CD4-positive, alpha-beta memory T cell (primary cell): ENCODE data around the gene MAML2. TPM values are rescaled to one million over a fixed set of nuclear protein-coding genes. Genes with fewer than 3 reads are reported as not detected.

ENCODE experiments used
- CTCF ChIA-PET: fragments of 350-600 bp; sonication (Branson Sonifier 250); formaldehyde crosslinking; loops from one replicate; lab custom pipeline; 2021; ENCODE audit warnings: inconsistent platforms; ENCODE audit not compliant: partially characterized antibody; lab: Charles Lee
- POLR2A ChIA-PET: fragments of 350-600 bp; sonication (Branson Sonifier 250); formaldehyde crosslinking; loops from one replicate; lab custom pipeline; 2021; ENCODE audit not compliant: partially characterized antibody; lab: Charles Lee
- DNase-seq, 5 donors: peaks; one replicate each; pipeline versions ENCODE4 v3.0.0 to v3.0.0-alpha.2; 2020 to 2022; ENCODE audit warnings: mixed read lengths in 1 of 5
- H3K27ac ChIP-seq: one replicate; pipeline ENCODE4 v1.7.0; 2013; ENCODE audit warnings: low read depth, low read length
- H3K27me3 ChIP-seq: 2 replicates; pipeline ENCODE4 v1.7.0; 2013; ENCODE audit warnings: mild to moderate bottlenecking, low read length, moderate library complexity; ENCODE audit not compliant: insufficient read depth
- H3K36me3 ChIP-seq: 2 replicates; pipeline ENCODE4 v1.7.0; 2013; ENCODE audit warnings: mild to moderate bottlenecking, low read length, moderate library complexity; ENCODE audit not compliant: insufficient read depth
- H3K4me1 ChIP-seq: 2 replicates; pipeline ENCODE4 v1.7.0; 2013; ENCODE audit warnings: mild to moderate bottlenecking, low read length, moderate library complexity; ENCODE audit not compliant: insufficient read depth
- H3K4me3 ChIP-seq, 2 donors: one replicate each; pipeline ENCODE4 v1.7.0; 2013; ENCODE audit warnings: low read length in 2 of 2, mild to moderate bottlenecking in 1 of 2
- H3K9me3 ChIP-seq, 2 donors: one replicate each; pipeline ENCODE4 v1.7.0; 2013; ENCODE audit warnings: low read length in 2 of 2, control low read depth in 1 of 2; ENCODE audit not compliant: control insufficient read depth in 1 of 2
- H3K27ac Mint-ChIP-seq, 7 donors: one replicate each; pipeline ENCODE4 v1.8.0; 2020 to 2021; ENCODE audit warnings: mixed read lengths in 7 of 7, mild to moderate bottlenecking in 6 of 7, inconsistent platforms in 3 of 7, moderate library complexity in 3 of 7
- H3K27me3 Mint-ChIP-seq, 2 donors: one replicate each; pipeline ENCODE4 v1.8.0; 2020 to 2021; ENCODE audit warnings: mixed read lengths in 2 of 2
- H3K36me3 Mint-ChIP-seq, 2 donors: one replicate each; pipeline ENCODE4 v1.8.0; 2020 to 2021; ENCODE audit warnings: mixed read lengths in 2 of 2, inconsistent platforms in 1 of 2, mild to moderate bottlenecking in 1 of 2
- H3K4me1 Mint-ChIP-seq, 4 donors: one replicate each; pipeline ENCODE4 v1.8.0; 2020 to 2021; ENCODE audit warnings: mixed read lengths in 4 of 4, mild to moderate bottlenecking in 1 of 4
- H3K4me3 Mint-ChIP-seq, 8 donors: one replicate each; pipeline ENCODE4 v1.8.0; 2020 to 2021; ENCODE audit warnings: mixed read lengths in 8 of 8, mild to moderate bottlenecking in 7 of 8, moderate library complexity in 6 of 8, inconsistent platforms in 3 of 8
- H3K9me3 Mint-ChIP-seq, 8 donors: one replicate each; pipeline ENCODE4 v1.8.0; 2020 to 2021; ENCODE audit warnings: mixed read lengths in 8 of 8, mild to moderate bottlenecking in 5 of 8, inconsistent platforms in 3 of 8, moderate library complexity in 1 of 8
- intact Hi-C: fragments of 100-400 bp; cut with micrococcal nuclease; formaldehyde crosslinking; loops from one replicate; pipeline ENCODE4 v1.15.1; 2023
- polyA plus RNA-seq, 2 donors: library from polyadenylated mRNA; unstranded; fragments of 300-500 nt; fragmentation: Illumina TruSeq; gene quantifications; one replicate each; pipeline ENCODE4 v1.2.3, GENCODE V29; 2021
- total RNA-seq, 2 experiments: library from RNA; stranded (reverse); gene quantifications; one replicate each; pipeline ENCODE4 v1.2.3, GENCODE V29; 2021

MAML2 gene
- total and polyA plus RNA-seq, 4 experiments from 2014 or later = 1.6 to 38.3 (median 25.5) TPM

DNA sequence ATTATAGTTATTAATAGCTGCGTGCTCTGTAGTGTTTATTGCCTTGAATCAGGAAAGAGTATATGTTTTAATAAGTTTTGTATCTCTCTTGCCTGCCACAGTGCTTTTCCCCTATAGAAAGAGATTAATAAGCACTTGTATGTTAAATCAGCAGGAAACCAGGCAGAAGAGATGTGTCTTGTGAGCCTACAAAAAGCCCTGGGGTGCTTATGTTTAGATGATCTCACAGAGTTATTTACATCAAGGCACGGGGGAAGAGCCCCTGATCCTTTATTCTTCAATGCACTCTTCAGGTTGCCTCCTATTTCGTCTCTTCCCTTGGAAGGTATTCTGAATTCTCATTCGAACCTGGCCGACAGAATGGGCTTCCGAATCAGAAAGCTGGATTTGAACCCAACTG, 183.0 kb downstream of the MAML2 start:
- Mint-ChIP-seq H3K4me3 (no peak overlapping the region), H3K36me3 (peaks cover 4 to 11% of the 10 kb centered on the region in 2 donors), H3K9me3 (no peaks in the 10 kb centered on the region), H3K4me1 (peaks cover 38 to 51% (median 48%) of the 10 kb centered on the region in 4 donors), H3K27ac (peak overlapping the region in 1 of 7 donors; percentile 22), H3K27me3 (no peaks in the 10 kb centered on the region)
- H3K4me3 ChIP-seq = no peak overlapping the region
- peaks cover 36% of the 10 kb centered on the region for H3K4me1 ChIP-seq
- H3K9me3 ChIP-seq = no peaks in the 10 kb centered on the region
- intact Hi-C loops = no loop called here
- H3K27me3 ChIP-seq = no peaks in the 10 kb centered on the region
- no peaks in the 10 kb centered on the region for H3K36me3 ChIP-seq
- DNase-seq = no peak
- POLR2A ChIA-PET = interaction anchor here (0.6 kb wide), 2 partner anchors 20 to 55 kb away, joined by 3 read pairs; no protein-coding TSS in a partner anchor
- no peak overlapping the region for H3K27ac ChIP-seq
- CTCF ChIA-PET = interaction anchor here (1.2 to 1.7 kb wide), 2 partner anchors 34 to 183 kb away, joined by 3 to 5 read pairs; partner anchors contain the start of gene MAML2

DNA sequence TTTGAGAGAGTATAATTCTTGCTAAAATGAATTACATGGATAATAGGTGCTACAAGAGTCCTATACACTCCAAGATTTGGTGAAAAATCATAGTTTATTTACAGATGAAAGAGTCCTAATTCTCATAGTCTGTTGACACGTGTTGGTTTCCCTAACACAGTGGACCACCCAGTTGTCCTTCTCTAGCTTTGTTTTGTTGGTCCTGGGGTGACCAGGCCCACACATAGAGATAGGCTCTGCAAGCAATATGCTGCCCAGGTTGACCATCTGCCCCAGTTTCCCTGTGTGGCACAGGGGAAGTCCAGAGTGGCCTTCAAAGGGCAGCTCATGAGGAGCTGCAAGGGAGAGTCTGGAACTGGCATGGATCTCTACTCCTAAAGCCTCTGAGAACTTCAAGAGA, 184.9 kb downstream of the MAML2 start:
- intact Hi-C loops = no loop called here
- POLR2A ChIA-PET = interaction anchor here (0.6 to 1.0 kb wide), 2 partner anchors 65 to 98 kb away, joined by 3 read pairs; no protein-coding TSS in a partner anchor

DNA sequence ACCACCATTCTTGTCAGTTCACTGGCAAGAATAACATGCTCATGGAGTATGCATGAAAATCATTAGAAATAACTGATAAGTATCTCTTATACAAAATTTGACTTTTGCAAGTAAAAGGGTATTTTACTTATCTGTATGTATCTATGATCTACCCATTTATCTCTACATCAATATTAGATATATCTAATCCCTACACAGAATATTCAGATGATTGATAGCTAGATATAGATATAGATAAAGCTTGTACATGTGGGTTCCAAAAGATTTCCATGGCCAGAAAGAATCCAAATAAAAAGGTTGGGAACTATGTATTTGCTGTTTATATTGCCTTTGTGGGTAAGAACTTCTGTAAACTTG, 185.5 kb downstream of the MAML2 start:
- no peaks in the 10 kb centered on the region for H3K9me3 ChIP-seq
- no peaks in the 10 kb centered on the region for H3K27me3 Mint-ChIP-seq
- peaks cover 36% of the 10 kb centered on the region for H3K4me1 ChIP-seq
- H3K4me3 ChIP-seq = no peak overlapping the region
- DNase-seq = no peak
- H3K4me1 Mint-ChIP-seq = peaks cover 41 to 58% (median 46%) of the 10 kb centered on the region in 4 donors
- peak overlapping the region; percentile 31 to 95 (median 89) for H3K27ac Mint-ChIP-seq
- peaks cover 8 to 13% of the 10 kb centered on the region in 2 donors for H3K36me3 Mint-ChIP-seq
- peak overlapping the region; percentile 18 for H3K27ac ChIP-seq
- peak overlapping the region in 5 of 8 donors; percentile 17 to 86 (median 74) for H3K4me3 Mint-ChIP-seq
- H3K9me3 Mint-ChIP-seq = no peaks in the 10 kb centered on the region
- intact Hi-C loops = no loop called here
- H3K27me3 ChIP-seq = no peaks in the 10 kb centered on the region
- ChIA-PET POLR2A (interaction anchor here (1.0 kb wide), 1 partner anchor 99 kb away, joined by 3 read pairs; no protein-coding TSS in a partner anchor), CTCF (interaction anchor here (1.0 kb wide), 1 partner anchor 74 kb away, joined by 3 read pairs; no protein-coding TSS in a partner anchor)
- no peaks in the 10 kb centered on the region for H3K36me3 ChIP-seq

More for the DNA sequence above, 184.9 kb downstream of the MAML2 start:
- H3K4me1 ChIP-seq = peaks cover 36% of the 10 kb centered on the region
- Mint-ChIP-seq H3K27ac (peak overlapping the region; percentile 39 to 95 (median 89)), H3K9me3 (no peaks in the 10 kb centered on the region), H3K27me3 (no peaks in the 10 kb centered on the region), H3K4me3 (peak overlapping the region in 1 of 8 donors; percentile 37), H3K36me3 (peaks cover 8 to 10% of the 10 kb centered on the region in 2 donors), H3K4me1 (peaks cover 41 to 53% (median 45%) of the 10 kb centered on the region in 4 donors)
- DNase-seq = no peak
- H3K27me3 ChIP-seq = no peaks in the 10 kb centered on the region
- H3K4me3 ChIP-seq = no peak overlapping the region
- H3K27ac ChIP-seq = no peak overlapping the region
- CTCF ChIA-PET = interaction anchor here (0.9 to 1.3 kb wide), 3 partner anchors 12 to 184 kb away, joined by 3 to 5 read pairs (median 3); no protein-coding TSS in a partner anchor
- H3K9me3 ChIP-seq = no peaks in the 10 kb centered on the region
- H3K36me3 ChIP-seq = no peaks in the 10 kb centered on the region

DNA sequence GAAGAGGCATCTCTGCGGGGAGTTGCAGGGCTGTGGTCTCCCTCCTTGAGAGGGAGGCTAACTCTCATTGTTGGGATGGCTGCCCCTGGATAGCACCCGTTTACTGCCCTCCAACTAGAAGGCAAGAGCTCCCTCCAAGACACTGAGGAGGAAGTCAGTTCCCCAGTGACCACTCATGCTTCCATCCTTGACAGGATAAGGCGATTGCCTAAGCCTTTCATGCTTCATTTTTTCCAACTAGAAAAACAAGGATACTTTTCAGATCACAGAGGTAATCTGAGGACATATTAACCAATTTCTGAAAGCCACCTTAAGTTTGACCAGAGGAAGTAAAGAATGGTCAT, 186.6 kb downstream of the MAML2 start:
- H3K27ac Mint-ChIP-seq = peak overlapping the region; percentile 86 to 95 (median 89)
- Histone ChIP-seq H3K27me3 (no peaks in the 10 kb centered on the region), H3K27ac (peak overlapping the region; percentile 18), H3K4me3 (no peak overlapping the region), H3K9me3 (no peaks in the 10 kb centered on the region), H3K4me1 (peaks cover 36% of the 10 kb centered on the region), H3K36me3 (no peaks in the 10 kb centered on the region)
- intact Hi-C loops = no loop called here
- H3K4me3 Mint-ChIP-seq = peak overlapping the region in 6 of 8 donors; percentile 40 to 86 (median 71)
- no peaks in the 10 kb centered on the region for H3K27me3 Mint-ChIP-seq
- ChIA-PET CTCF (interaction anchor here (0.9 to 2.7 kb wide), 5 partner anchors 57 to 187 kb away, joined by 3 to 16 read pairs (median 3); partner anchors contain the start of gene MAML2), POLR2A (interaction anchor here (0.6 to 1.5 kb wide), 4 partner anchors 17 to 187 kb away, joined by 3 to 4 read pairs (median 4); partner anchors contain the start of gene MAML2)
- H3K4me1 Mint-ChIP-seq = peaks cover 38 to 64% (median 48%) of the 10 kb centered on the region in 4 donors
- no peaks in the 10 kb centered on the region for H3K9me3 Mint-ChIP-seq
- peak in 1 of 5 donors; percentile 49 for DNase-seq
- peaks cover 5 to 9% of the 10 kb centered on the region in 2 donors for H3K36me3 Mint-ChIP-seq

DNA sequence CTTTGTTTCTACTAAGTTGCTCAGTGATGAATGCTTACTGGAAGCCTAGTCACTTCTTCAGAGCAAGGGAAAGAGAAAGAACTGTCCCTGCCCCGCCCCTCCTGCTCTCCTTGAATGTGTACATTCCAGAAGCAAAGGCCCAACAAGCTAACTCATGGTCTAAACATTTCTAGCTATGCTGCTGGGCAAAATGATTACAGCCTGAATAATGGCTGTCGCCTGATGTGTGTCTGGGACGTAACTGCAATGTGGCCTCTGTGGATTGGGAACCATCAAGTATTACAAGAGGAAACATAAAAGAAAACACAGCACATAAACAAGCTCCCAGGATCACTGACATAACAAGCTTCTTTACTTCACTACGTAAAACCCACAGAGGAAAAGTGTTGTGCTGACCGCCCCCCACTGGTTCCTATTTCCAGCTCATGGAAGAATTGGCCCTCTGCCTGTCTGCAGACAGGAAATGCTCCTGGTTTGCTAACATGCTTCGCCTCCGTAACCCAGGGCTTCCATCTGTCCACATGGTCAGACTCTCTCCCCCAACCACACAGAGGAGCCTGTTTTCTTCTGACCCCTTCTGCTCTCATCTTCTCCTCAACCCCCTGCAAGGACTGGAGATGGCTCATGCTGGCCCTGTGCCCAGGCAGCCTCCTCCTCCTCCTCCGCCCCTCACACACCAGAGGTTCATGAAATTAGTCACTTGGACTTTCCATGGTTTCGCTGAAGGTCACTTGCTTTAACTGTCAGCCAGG, 187.2 kb downstream of the MAML2 start:
- ChIA-PET POLR2A (interaction anchor here (0.6 to 1.5 kb wide), 5 partner anchors 14 to 187 kb away, joined by 3 to 4 read pairs (median 3); partner anchors contain the start of gene MAML2), CTCF (interaction anchor here (0.9 to 2.7 kb wide), 6 partner anchors 16 to 188 kb away, joined by 3 to 16 read pairs (median 4); partner anchors contain the start of gene MAML2)
- intact Hi-C loops = no loop called here
- H3K36me3 ChIP-seq = no peaks in the 10 kb centered on the region
- no peaks in the 10 kb centered on the region for H3K9me3 ChIP-seq
- H3K27ac ChIP-seq = no peak overlapping the region
- Mint-ChIP-seq H3K4me1 (peaks cover 38 to 64% (median 48%) of the 10 kb centered on the region in 4 donors), H3K36me3 (peaks cover 5% of the 10 kb centered on the region in 2 donors), H3K9me3 (no peaks in the 10 kb centered on the region), H3K27ac (peak overlapping the region; percentile 70 to 95 (median 88)), H3K27me3 (no peaks in the 10 kb centered on the region), H3K4me3 (peak overlapping the region in 6 of 8 donors; percentile 6 to 86 (median 54))
- no peak for DNase-seq
- peaks cover 36% of the 10 kb centered on the region for H3K4me1 ChIP-seq
- H3K4me3 ChIP-seq = no peak overlapping the region
- no peaks in the 10 kb centered on the region for H3K27me3 ChIP-seq

DNA sequence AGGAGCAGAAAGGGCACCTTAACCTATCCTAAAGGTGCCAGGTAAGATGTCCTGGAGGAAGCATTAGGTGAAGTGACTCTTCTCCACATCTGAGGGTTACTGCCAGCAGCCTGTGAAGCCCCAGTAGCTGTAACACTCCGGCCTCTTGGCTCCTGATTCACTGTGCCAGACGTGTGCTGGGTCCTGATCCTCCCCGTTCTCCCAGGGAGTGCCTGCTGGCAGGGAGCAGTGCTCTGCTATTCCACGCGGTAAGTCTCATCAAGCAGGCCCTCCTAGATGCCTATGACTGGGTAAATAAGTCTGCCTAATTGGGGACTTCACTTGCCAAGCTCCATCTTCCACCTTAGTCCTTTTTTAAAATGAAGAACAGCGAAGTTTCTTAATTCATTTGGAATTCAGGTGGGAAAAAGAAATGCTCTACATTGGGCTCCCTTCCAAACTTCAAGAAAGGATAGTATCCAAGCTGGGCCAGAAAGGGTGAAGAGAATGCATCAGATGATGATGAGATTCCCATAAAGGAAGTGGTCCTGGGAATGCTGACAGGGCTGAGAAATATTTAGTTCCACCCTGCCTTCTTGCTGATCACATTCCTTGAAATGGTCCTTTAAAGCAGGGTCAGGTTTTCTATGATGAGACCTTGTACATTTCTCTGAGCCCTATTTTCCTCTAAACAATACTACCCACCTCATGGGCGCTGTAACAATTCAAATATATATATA, 188.0 kb downstream of the MAML2 start:
- Histone ChIP-seq H3K27ac (no peak overlapping the region), H3K4me3 (no peak overlapping the region), H3K27me3 (no peaks in the 10 kb centered on the region), H3K4me1 (peaks cover 42% of the 10 kb centered on the region), H3K9me3 (no peaks in the 10 kb centered on the region), H3K36me3 (no peaks in the 10 kb centered on the region)
- Mint-ChIP-seq H3K36me3 (peaks cover 5% of the 10 kb centered on the region in 2 donors), H3K9me3 (no peaks in the 10 kb centered on the region), H3K27me3 (no peaks in the 10 kb centered on the region), H3K4me1 (peaks cover 38 to 64% (median 48%) of the 10 kb centered on the region in 4 donors), H3K4me3 (no peak overlapping the region), H3K27ac (peak overlapping the region in 3 of 7 donors; percentile 9 to 47 (median 20))
- CTCF ChIA-PET = interaction anchor here (1.1 to 2.7 kb wide), 5 partner anchors 8 to 189 kb away, joined by 3 to 16 read pairs (median 4); partner anchors contain the start of gene MAML2
- no peak for DNase-seq
- intact Hi-C loops = no loop called here
- POLR2A ChIA-PET = interaction anchor here (1.0 to 1.5 kb wide), 3 partner anchors 13 to 82 kb away, joined by 3 read pairs; no protein-coding TSS in a partner anchor
